GM23338 (cell line): Measurements from ENCODE around the gene MTREX. TPM values are rescaled to one million over a fixed set of nuclear protein-coding genes. Genes with fewer than 3 reads are reported as not detected.

Experiments used
- CREB1 ChIP-seq: fragments of 250-450 bp; sonication (Bioruptor Pico); IDR thresholded peaks from 2 replicates; pipeline ENCODE4 v1.5.0; 2020; ENCODE audit warnings: low read depth, mild to moderate bottlenecking, moderate library complexity
- NANOG ChIP-seq: IDR thresholded peaks from 2 replicates; pipeline ENCODE4 v1.6.1; 2016; ENCODE audit warnings: antibody characterized with exemption, borderline replicate concordance
- POLR2AphosphoS5 ChIP-seq: IDR thresholded peaks from 2 replicates; pipeline ENCODE4 v1.6.1; 2016; ENCODE audit warnings: antibody characterized with exemption, low read depth
- STAT1 ChIP-seq: IDR thresholded peaks from one replicate; pipeline ENCODE4 v1.6.1; 2016; ENCODE audit warnings: antibody characterized with exemption; ENCODE audit not compliant: unreplicated experiment
- polyA plus RNA-seq: library from polyadenylated mRNA; unstranded; fragments of >200 nt; fragmentation: Nextera tagmentation; extraction: Ambion mirVana; gene quantifications from 2 replicates; pipeline ENCODE4 v1.2.1, GENCODE V29; 2016
- total RNA-seq: library from RNA; depleted of rRNA; stranded (reverse); fragments of >200 nt; shearing (Covaris generic); gene quantifications from 2 replicates; pipeline ENCODE4 v1.2.3, GENCODE V29; 2014
- TF ChIP-seq, protein P1 (sequence below): fragments of 250-450 bp; sonication (Bioruptor Pico); IDR thresholded peaks from 2 replicates; pipeline ENCODE4 v1.5.0; 2020; ENCODE audit warnings: mild to moderate bottlenecking, moderate library complexity
- TF ChIP-seq, protein P2 (sequence below): IDR thresholded peaks from 2 replicates; pipeline ENCODE4 v1.6.1; 2016; ENCODE audit warnings: antibody characterized with exemption
- TF ChIP-seq, protein P3 (sequence below), 2 experiments: fragments of 200-600 bp in 1 of 2; sonication (generic) in 1 of 2; conservative IDR thresholded peaks; 2 replicates each; pipeline versions ENCODE4 v1.5.1 to v1.6.1; 2016 to 2017; ENCODE audit warnings: antibody characterized with exemption in 2 of 2, low read depth in 2 of 2, mild to moderate bottlenecking in 2 of 2, moderate library complexity in 1 of 2

MTREX gene
- total and polyA plus RNA-seq, 2 experiments from 2014 or later, result 47.5 to 94.9 TPM

DNA sequence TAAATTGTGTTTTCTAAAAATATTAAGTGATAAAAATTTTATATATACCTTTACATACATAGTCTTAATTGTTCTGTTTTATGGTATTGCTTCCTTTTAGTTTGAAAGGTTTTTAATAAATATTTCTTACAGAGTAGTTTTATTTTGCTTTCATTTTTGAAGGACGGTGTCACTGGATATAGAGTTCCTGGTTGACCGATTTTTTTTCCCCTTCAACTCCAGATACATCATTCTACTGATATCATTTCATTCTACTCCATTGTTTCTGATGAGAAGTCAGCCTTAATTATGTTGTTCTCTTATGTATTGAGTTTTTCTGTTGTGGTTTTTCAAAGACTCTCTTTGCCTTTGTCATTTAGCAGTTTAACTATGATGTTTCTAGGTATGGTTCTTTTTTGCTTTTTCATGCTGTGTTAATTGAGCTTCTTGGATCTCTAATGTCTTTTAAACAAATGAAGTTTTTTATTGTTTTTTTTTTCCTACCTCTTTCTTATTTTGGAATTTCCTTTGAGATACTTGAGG lies 30.4 kb downstream of the MTREX start (continued):
- TF ChIP-seq, protein P1, sequence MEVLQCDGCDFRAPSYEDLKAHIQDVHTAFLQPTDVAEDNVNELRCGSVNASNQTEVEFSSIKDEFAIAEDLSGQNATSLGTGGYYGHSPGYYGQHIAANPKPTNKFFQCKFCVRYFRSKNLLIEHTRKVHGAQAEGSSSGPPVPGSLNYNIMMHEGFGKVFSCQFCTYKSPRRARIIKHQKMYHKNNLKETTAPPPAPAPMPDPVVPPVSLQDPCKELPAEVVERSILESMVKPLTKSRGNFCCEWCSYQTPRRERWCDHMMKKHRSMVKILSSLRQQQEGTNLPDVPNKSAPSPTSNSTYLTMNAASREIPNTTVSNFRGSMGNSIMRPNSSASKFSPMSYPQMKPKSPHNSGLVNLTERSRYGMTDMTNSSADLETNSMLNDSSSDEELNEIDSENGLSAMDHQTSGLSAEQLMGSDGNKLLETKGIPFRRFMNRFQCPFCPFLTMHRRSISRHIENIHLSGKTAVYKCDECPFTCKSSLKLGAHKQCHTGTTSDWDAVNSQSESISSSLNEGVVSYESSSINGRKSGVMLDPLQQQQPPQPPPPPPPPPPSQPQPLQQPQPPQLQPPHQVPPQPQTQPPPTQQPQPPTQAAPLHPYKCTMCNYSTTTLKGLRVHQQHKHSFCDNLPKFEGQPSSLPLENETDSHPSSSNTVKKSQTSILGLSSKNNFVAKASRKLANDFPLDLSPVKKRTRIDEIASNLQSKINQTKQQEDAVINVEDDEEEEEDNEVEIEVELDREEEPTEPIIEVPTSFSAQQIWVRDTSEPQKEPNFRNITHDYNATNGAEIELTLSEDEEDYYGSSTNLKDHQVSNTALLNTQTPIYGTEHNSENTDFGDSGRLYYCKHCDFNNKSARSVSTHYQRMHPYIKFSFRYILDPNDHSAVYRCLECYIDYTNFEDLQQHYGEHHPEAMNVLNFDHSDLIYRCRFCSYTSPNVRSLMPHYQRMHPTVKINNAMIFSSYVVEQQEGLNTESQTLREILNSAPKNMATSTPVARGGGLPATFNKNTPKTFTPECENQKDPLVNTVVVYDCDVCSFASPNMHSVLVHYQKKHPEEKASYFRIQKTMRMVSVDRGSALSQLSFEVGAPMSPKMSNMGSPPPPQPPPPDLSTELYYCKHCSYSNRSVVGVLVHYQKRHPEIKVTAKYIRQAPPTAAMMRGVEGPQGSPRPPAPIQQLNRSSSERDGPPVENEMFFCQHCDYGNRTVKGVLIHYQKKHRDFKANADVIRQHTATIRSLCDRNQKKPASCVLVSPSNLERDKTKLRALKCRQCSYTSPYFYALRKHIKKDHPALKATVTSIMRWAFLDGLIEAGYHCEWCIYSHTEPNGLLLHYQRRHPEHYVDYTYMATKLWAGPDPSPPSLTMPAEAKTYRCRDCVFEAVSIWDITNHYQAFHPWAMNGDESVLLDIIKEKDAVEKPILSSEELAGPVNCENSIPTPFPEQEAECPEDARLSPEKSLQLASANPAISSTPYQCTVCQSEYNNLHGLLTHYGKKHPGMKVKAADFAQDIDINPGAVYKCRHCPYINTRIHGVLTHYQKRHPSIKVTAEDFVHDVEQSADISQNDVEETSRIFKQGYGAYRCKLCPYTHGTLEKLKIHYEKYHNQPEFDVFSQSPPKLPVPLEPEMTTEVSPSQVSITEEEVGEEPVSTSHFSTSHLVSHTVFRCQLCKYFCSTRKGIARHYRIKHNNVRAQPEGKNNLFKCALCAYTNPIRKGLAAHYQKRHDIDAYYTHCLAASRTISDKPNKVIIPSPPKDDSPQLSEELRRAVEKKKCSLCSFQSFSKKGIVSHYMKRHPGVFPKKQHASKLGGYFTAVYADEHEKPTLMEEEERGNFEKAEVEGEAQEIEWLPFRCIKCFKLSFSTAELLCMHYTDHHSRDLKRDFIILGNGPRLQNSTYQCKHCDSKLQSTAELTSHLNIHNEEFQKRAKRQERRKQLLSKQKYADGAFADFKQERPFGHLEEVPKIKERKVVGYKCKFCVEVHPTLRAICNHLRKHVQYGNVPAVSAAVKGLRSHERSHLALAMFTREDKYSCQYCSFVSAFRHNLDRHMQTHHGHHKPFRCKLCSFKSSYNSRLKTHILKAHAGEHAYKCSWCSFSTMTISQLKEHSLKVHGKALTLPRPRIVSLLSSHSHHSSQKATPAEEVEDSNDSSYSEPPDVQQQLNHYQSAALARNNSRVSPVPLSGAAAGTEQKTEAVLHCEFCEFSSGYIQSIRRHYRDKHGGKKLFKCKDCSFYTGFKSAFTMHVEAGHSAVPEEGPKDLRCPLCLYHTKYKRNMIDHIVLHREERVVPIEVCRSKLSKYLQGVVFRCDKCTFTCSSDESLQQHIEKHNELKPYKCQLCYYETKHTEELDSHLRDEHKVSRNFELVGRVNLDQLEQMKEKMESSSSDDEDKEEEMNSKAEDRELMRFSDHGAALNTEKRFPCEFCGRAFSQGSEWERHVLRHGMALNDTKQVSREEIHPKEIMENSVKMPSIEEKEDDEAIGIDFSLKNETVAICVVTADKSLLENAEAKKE (CRISPR knock-in tag), result no peak
- no peak for TF ChIP-seq CREB1 (CRISPR knock-in tag)
- TF ChIP-seq, protein P2, sequence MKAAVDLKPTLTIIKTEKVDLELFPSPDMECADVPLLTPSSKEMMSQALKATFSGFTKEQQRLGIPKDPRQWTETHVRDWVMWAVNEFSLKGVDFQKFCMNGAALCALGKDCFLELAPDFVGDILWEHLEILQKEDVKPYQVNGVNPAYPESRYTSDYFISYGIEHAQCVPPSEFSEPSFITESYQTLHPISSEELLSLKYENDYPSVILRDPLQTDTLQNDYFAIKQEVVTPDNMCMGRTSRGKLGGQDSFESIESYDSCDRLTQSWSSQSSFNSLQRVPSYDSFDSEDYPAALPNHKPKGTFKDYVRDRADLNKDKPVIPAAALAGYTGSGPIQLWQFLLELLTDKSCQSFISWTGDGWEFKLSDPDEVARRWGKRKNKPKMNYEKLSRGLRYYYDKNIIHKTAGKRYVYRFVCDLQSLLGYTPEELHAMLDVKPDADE, result no peak
- TF ChIP-seq STAT1, result no peak
- TF ChIP-seq, protein P3, sequence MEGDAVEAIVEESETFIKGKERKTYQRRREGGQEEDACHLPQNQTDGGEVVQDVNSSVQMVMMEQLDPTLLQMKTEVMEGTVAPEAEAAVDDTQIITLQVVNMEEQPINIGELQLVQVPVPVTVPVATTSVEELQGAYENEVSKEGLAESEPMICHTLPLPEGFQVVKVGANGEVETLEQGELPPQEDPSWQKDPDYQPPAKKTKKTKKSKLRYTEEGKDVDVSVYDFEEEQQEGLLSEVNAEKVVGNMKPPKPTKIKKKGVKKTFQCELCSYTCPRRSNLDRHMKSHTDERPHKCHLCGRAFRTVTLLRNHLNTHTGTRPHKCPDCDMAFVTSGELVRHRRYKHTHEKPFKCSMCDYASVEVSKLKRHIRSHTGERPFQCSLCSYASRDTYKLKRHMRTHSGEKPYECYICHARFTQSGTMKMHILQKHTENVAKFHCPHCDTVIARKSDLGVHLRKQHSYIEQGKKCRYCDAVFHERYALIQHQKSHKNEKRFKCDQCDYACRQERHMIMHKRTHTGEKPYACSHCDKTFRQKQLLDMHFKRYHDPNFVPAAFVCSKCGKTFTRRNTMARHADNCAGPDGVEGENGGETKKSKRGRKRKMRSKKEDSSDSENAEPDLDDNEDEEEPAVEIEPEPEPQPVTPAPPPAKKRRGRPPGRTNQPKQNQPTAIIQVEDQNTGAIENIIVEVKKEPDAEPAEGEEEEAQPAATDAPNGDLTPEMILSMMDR (conservative IDR thresholded peaks at IDR 0.05; ENCODE audit: low read depth in 2 of 2), result no peak
- TF ChIP-seq NANOG, result no peak
- no peak for TF ChIP-seq POLR2AphosphoS5
